Measurements from ENCODE around the gene EMILIN1.

Gene EMILIN1

GRCh38 chr2:27095745-27096651 is 17.6 kb downstream of the EMILIN1 start:
- Histone ChIP-seq H3F3A (ENCODE audit: low read depth) (no peaks in the 10 kb centered on the region), H3K79me2 (ENCODE audit: insufficient read depth, low read length) (no peaks in the 10 kb centered on the region), H3K9ac (ENCODE audit: low read depth, low read length, poor library complexity, severe bottlenecking) (no peak overlapping the region), H3K36me3 (ENCODE audit: insufficient read depth, low read length) (no peaks in the 10 kb centered on the region), H3K4me3 (ENCODE audit: low read length, poor library complexity, severe bottlenecking) (no peak overlapping the region), H2AFZ (ENCODE audit: low read length) (peak overlapping the region; percentile 1; the same call in 1 of the 2 replicates), H3K4me1 (ENCODE audit: insufficient read depth, low read length, poor library complexity, severe bottlenecking) (no peaks in the 10 kb centered on the region), H3K4me2 (ENCODE audit: low read depth, low read length, poor library complexity, severe bottlenecking) (no peak overlapping the region), H3K9me2 (replicated peaks; ENCODE audit: low read depth, low read length) (no peaks in the 10 kb centered on the region), H3K27me3 (ENCODE audit: insufficient read depth, low read length, poor library complexity, severe bottlenecking) (no peaks in the 10 kb centered on the region), H4K20me1 (ENCODE audit: insufficient read depth, low read length, poor library complexity, severe bottlenecking) (no peaks in the 10 kb centered on the region), H3K9me3 (ENCODE audit: insufficient read depth, low read depth, low read length) (no peaks in the 10 kb centered on the region)
- no peak for TF ChIP-seq EZH2phosphoT487 (IDR thresholded peaks at IDR 0.05; ENCODE audit: borderline replicate concordance)
- TF ChIP-seq, protein P1, sequence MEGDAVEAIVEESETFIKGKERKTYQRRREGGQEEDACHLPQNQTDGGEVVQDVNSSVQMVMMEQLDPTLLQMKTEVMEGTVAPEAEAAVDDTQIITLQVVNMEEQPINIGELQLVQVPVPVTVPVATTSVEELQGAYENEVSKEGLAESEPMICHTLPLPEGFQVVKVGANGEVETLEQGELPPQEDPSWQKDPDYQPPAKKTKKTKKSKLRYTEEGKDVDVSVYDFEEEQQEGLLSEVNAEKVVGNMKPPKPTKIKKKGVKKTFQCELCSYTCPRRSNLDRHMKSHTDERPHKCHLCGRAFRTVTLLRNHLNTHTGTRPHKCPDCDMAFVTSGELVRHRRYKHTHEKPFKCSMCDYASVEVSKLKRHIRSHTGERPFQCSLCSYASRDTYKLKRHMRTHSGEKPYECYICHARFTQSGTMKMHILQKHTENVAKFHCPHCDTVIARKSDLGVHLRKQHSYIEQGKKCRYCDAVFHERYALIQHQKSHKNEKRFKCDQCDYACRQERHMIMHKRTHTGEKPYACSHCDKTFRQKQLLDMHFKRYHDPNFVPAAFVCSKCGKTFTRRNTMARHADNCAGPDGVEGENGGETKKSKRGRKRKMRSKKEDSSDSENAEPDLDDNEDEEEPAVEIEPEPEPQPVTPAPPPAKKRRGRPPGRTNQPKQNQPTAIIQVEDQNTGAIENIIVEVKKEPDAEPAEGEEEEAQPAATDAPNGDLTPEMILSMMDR (conservative IDR thresholded peaks at IDR 0.05; ENCODE audit: low read length), result no peak

GRCh38 chr2:27096748-27097297 is 18.4 kb downstream of the EMILIN1 start:
- no peaks in the 10 kb centered on the region for H3K9me3 ChIP-seq (ENCODE audit: insufficient read depth, low read depth, low read length)
- H3F3A ChIP-seq (ENCODE audit: low read depth), result no peaks in the 10 kb centered on the region
- no peak overlapping the region for H2AFZ ChIP-seq (ENCODE audit: low read length)
- no peak overlapping the region for H3K4me3 ChIP-seq (ENCODE audit: low read length, poor library complexity, severe bottlenecking)
- no peaks in the 10 kb centered on the region for H4K20me1 ChIP-seq (ENCODE audit: insufficient read depth, low read length, poor library complexity, severe bottlenecking)
- no peak for TF ChIP-seq EZH2phosphoT487 (IDR thresholded peaks at IDR 0.05; ENCODE audit: borderline replicate concordance)
- TF ChIP-seq, protein P1 (conservative IDR thresholded peaks at IDR 0.05; ENCODE audit: low read length), result no peak
- no peaks in the 10 kb centered on the region for H3K79me2 ChIP-seq (ENCODE audit: insufficient read depth, low read length)
- H3K4me1 ChIP-seq (ENCODE audit: insufficient read depth, low read length, poor library complexity, severe bottlenecking), result no peaks in the 10 kb centered on the region
- no peaks in the 10 kb centered on the region for H3K9me2 ChIP-seq (replicated peaks; ENCODE audit: low read depth, low read length)
- no peaks in the 10 kb centered on the region for H3K27me3 ChIP-seq (ENCODE audit: insufficient read depth, low read length, poor library complexity, severe bottlenecking)
- no peaks in the 10 kb centered on the region for H3K36me3 ChIP-seq (ENCODE audit: insufficient read depth, low read length)
- no peak overlapping the region for H3K9ac ChIP-seq (ENCODE audit: low read depth, low read length, poor library complexity, severe bottlenecking)
- no peak overlapping the region for H3K4me2 ChIP-seq (ENCODE audit: low read depth, low read length, poor library complexity, severe bottlenecking)

DNA sequence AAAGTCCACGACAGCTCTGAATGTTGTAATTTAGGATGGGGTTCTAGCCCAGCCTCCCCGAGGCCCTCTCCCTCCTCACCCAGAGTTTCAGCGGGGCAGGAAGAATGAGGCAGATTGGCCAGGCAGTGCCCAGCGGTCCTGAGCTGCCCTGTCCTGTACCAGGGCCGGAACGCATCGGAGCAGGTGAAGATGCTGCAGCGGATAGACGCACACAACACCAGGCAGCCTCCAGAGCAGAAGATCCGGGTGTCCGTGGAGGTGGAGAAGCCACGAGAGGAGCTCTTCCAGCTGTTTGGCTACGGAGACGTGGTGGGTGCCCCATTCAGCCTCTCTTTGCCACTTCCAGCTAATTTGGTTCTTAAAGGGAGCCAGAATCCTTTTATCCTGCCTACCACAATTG is 18.9 kb downstream of the EMILIN1 start:
- Histone ChIP-seq H3K27me3 (ENCODE audit: insufficient read depth, low read length, poor library complexity, severe bottlenecking) (no peaks in the 10 kb centered on the region), H2AFZ (ENCODE audit: low read length) (no peak overlapping the region), H4K20me1 (ENCODE audit: insufficient read depth, low read length, poor library complexity, severe bottlenecking) (no peaks in the 10 kb centered on the region), H3K9me3 (ENCODE audit: insufficient read depth, low read depth, low read length) (no peaks in the 10 kb centered on the region), H3K9me2 (replicated peaks; ENCODE audit: low read depth, low read length) (no peaks in the 10 kb centered on the region), H3K4me3 (ENCODE audit: low read length, poor library complexity, severe bottlenecking) (no peak overlapping the region), H3K9ac (ENCODE audit: low read depth, low read length, poor library complexity, severe bottlenecking) (no peak overlapping the region), H3K79me2 (ENCODE audit: insufficient read depth, low read length) (no peaks in the 10 kb centered on the region), H3K4me1 (ENCODE audit: insufficient read depth, low read length, poor library complexity, severe bottlenecking) (no peaks in the 10 kb centered on the region), H3K36me3 (ENCODE audit: insufficient read depth, low read length) (no peaks in the 10 kb centered on the region), H3K4me2 (ENCODE audit: low read depth, low read length, poor library complexity, severe bottlenecking) (no peak overlapping the region), H3F3A (ENCODE audit: low read depth) (no peaks in the 10 kb centered on the region)
- TF ChIP-seq, protein P1 (conservative IDR thresholded peaks at IDR 0.05; ENCODE audit: low read length), result no peak
- TF ChIP-seq EZH2phosphoT487 (IDR thresholded peaks at IDR 0.05; ENCODE audit: borderline replicate concordance), result no peak
